OCI-LY1 (cell line): ENCODE measurements around the gene GPI.
"Not testable (repeated sequence)": the region's sequence is repeated elsewhere in the genome, so short reads cannot be mapped to it uniquely, and the experiment has no call there.

Experiments
- CTCF ChIP-seq: fragments of 200-600 bp; sonication (generic), shearing (Covaris generic); IDR thresholded peaks from 2 replicates; pipeline ENCODE4 v1.5.1; 2017; ENCODE audit warnings: mild to moderate bottlenecking, antibody characterized with exemption, low read length, moderate library complexity, mixed read lengths
- EZH2 ChIP-seq: fragments of 200-600 bp; sonication (generic), shearing (Covaris generic); IDR thresholded peaks from 2 replicates; pipeline ENCODE4 v1.8.0; 2017; ENCODE audit warnings: borderline replicate concordance, mixed run types, mild to moderate bottlenecking, antibody characterized with exemption, low read length, moderate library complexity, mixed read lengths

GRCh38 chr19:34369166-34369565 lies 4.2 kb downstream of the GPI start:
- not testable (repeated sequence) for TF ChIP-seq CTCF, EZH2
